GM23248 (cell line): ENCODE measurements around the gene INSL3. TPM values are rescaled to one million over a fixed set of nuclear protein-coding genes. Genes with fewer than 3 reads are reported as not detected.
A peak's percentile ranks its signal among the peaks of the same experiment; 100 is the strongest.

Source experiments
- DNase-seq: peaks from one replicate; pipeline ENCODE4 v3.0.0-alpha.2; 2015
- H2AFZ ChIP-seq: fragments of 200-600 bp; sonication (generic); 2 replicates; pipeline ENCODE4 v1.6.1; 2016; ENCODE audit warnings: antibody characterized with exemption
- H3F3A ChIP-seq: fragments of 200-600 bp; sonication (generic); 2 replicates; pipeline ENCODE4 v1.6.1; 2016; ENCODE audit warnings: mild to moderate bottlenecking, antibody characterized with exemption, mixed run types; ENCODE audit not compliant: insufficient read depth
- H3K27ac ChIP-seq: fragments of 200-600 bp; sonication (generic); 2 replicates; pipeline ENCODE4 v1.5.1; 2016; ENCODE audit warnings: mild to moderate bottlenecking
- H3K27me3 ChIP-seq: fragments of 200-600 bp; sonication (generic); replicated peaks from 2 replicates; pipeline ENCODE4 v1.6.1; 2016; ENCODE audit warnings: mild to moderate bottlenecking; ENCODE audit not compliant: insufficient read depth
- H3K36me3 ChIP-seq: fragments of 200-600 bp; sonication (generic); 2 replicates; pipeline ENCODE4 v1.6.1; 2016; ENCODE audit warnings: low read depth, mild to moderate bottlenecking
- H3K4me1 ChIP-seq: fragments of 200-600 bp; sonication (generic); 2 replicates; pipeline ENCODE4 v1.6.1; 2016; ENCODE audit warnings: mild to moderate bottlenecking; ENCODE audit not compliant: insufficient read depth
- H3K4me2 ChIP-seq: fragments of 200-600 bp; sonication (generic); one replicate; pipeline ENCODE4 v1.6.1; 2016; ENCODE audit warnings: mild to moderate bottlenecking; ENCODE audit not compliant: unreplicated experiment
- H3K4me3 ChIP-seq: fragments of 200-600 bp; sonication (generic); 2 replicates; pipeline ENCODE4 v1.5.1; 2016; ENCODE audit warnings: mild to moderate bottlenecking
- H3K79me2 ChIP-seq: fragments of 200-600 bp; sonication (generic); 2 replicates; pipeline ENCODE4 v1.6.1; 2016; ENCODE audit warnings: mild to moderate bottlenecking; ENCODE audit not compliant: insufficient read depth
- H3K9ac ChIP-seq: fragments of 200-600 bp; sonication (generic); 2 replicates; pipeline ENCODE4 v1.6.1; 2016; ENCODE audit warnings: mild to moderate bottlenecking
- H3K9me2 ChIP-seq: fragments of 200-600 bp; sonication (generic); 2 replicates; pipeline ENCODE4 v1.6.1; 2016; ENCODE audit warnings: mixed run types, mild to moderate bottlenecking, moderate library complexity; ENCODE audit not compliant: insufficient read depth
- H3K9me3 ChIP-seq: fragments of 200-600 bp; sonication (generic); one replicate; pipeline ENCODE4 v1.6.1; 2017; ENCODE audit warnings: low read depth
- H4K20me1 ChIP-seq: fragments of 200-600 bp; sonication (generic); 2 replicates; pipeline ENCODE4 v1.6.0; 2016; ENCODE audit not compliant: insufficient read depth
- EZH2 ChIP-seq: fragments of 200-600 bp; sonication (generic); IDR thresholded peaks from 2 replicates; pipeline ENCODE4 v1.6.1; 2018; ENCODE audit warnings: antibody characterized with exemption, mild to moderate bottlenecking; ENCODE audit not compliant: insufficient read depth, poor library complexity, severe bottlenecking
- EZH2phosphoT487 ChIP-seq: fragments of 200-600 bp; sonication (generic); IDR thresholded peaks from 2 replicates; pipeline ENCODE4 v1.6.1; 2018; ENCODE audit warnings: antibody characterized with exemption, moderate library complexity, mild to moderate bottlenecking, low read depth; ENCODE audit not compliant: insufficient read depth
- WGBS, 2 experiments: methylation state at CpG; one replicate each; pipeline ENCODE4 v1.1.6; 2015 to 2017; ENCODE audit warnings: low lambda C conversion rate in 2 of 2, low coverage in 1 of 2; ENCODE audit errors: missing lambda C conversion rate in 2 of 2; 5-methylcytosine and 5-hydroxymethylcytosine counted together
- in situ Hi-C: fragments of 300-500 bp; cut with MboI; formaldehyde crosslinking; loops from 2 replicates; pipeline ENCODE4 v1.15.0; 2020
- polyA plus RNA-seq: library from polyadenylated mRNA; unstranded; fragments of >200 nt; fragmentation: Nextera tagmentation; extraction: Ambion mirVana; gene quantifications from 2 replicates; pipeline ENCODE4 v1.2.1, GENCODE V29; 2016
- total RNA-seq: library from RNA; depleted of rRNA; stranded (reverse); fragments of >200 nt; shearing (Covaris generic); gene quantifications from 2 replicates; pipeline ENCODE4 v1.2.3, GENCODE V29; 2014

INSL3 gene
- total and polyA plus RNA-seq, 2 experiments from 2014 or later = not detected

- in situ Hi-C loops = no loop called here
- peaks cover 14% of the 10 kb centered on the region; the same call in 1 of the 2 replicates for H3K4me1 ChIP-seq
- no peaks in the 10 kb centered on the region for H3K9me3 ChIP-seq
- H3K9ac ChIP-seq = peak overlapping the region; percentile 99
- H3K4me3 ChIP-seq = peak overlapping the region; percentile 98
- H4K20me1 ChIP-seq = peaks cover 11% of the 10 kb centered on the region; the same call in 1 of the 2 replicates
- H3F3A ChIP-seq = peaks cover 35% of the 10 kb centered on the region
- peaks cover 37% of the 10 kb centered on the region for H3K79me2 ChIP-seq
- peak overlapping the region; percentile 67 for H3K27ac ChIP-seq
- TF ChIP-seq EZH2 = no peak
- no peak for TF ChIP-seq EZH2phosphoT487
- WGBS, 2 experiments = 3 to 4% methylated on average over 22 of the region's 22 CpGs
- DNase-seq = peak; percentile 61
- no peaks in the 10 kb centered on the region for H3K27me3 ChIP-seq
- H3K36me3 ChIP-seq = peaks cover 41% of the 10 kb centered on the region; the same call in 1 of the 2 replicates
- H2AFZ ChIP-seq = no peak overlapping the region
- H3K9me2 ChIP-seq = no peaks in the 10 kb centered on the region
- peak overlapping the region; percentile 92 for H3K4me2 ChIP-seq
Measured at GRCh38 chr19:17860331-17860992, 39.1 kb upstream of the INSL3 start.

DNA sequence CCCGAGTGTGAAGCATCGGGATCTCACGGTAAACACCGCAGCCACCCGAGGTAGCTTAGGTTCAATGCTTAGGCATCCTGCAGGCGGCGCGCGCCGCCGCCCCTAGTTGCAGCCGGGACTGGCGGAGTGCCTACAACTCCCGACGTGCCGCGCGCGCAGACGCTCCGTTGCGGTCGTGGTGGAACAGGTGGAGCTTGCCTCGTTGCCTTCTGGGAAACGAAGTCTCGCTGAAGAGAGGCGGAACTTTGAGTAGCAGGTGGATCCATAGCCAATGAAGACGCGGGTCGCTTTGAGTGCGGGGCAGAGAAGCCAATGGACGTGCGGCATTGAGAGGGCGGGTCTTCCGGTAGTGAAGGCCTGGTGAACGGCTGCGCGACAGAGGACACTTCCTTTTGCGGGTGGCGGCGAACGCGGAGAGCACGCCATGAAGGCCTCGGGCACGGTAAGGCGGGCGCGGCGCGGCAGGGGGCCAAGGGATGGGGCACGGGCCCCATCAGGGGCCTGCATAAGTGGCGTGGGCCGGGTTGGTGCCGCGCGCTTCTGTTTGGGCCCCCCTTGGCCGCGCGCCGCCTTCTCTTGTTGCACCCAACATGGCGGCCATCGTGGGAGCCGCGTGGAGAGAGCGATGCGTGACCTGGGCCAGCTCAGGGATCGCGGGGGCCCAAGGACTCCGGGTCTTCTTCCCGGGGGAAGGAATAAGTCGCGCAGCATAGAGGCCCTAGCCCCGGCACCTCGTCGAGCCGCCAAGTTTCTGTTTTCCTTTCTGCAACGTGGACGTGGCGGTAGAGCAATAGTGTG, 38.4 kb upstream of the INSL3 start, which contains the start of gene RPL18A:
Gene RPL18A (plus strand): TSS at position 378 of the 798 bp plus-strand sequence. CDS start 47 bp downstream, at position 425.
- peak within 1 kb of the TSS; percentile 92 for H3K4me2 ChIP-seq
- no peaks in the 10 kb centered on the region for H3K9me3 ChIP-seq
- 0 to 1% methylated on average over 66 of the region's 80 CpGs for WGBS, 2 experiments
- peaks cover 14% of the 10 kb centered on the region; the same call in 1 of the 2 replicates for H3K4me1 ChIP-seq
- H3K4me3 ChIP-seq = peak within 1 kb of the TSS; percentile 98
- DNase-seq = peak; percentile 100
- H2AFZ ChIP-seq = peak within 1 kb of the TSS; percentile 100
- in situ Hi-C loops = no loop called here
- H3K36me3 ChIP-seq = peaks cover 36% of the 10 kb centered on the region; the same call in 1 of the 2 replicates
- no peaks in the 10 kb centered on the region for H3K27me3 ChIP-seq
- H3K27ac ChIP-seq = peak within 1 kb of the TSS; percentile 67
- TF ChIP-seq EZH2phosphoT487 = no peak
- H3F3A ChIP-seq = peaks cover 27% of the 10 kb centered on the region
- H4K20me1 ChIP-seq = peaks cover 11% of the 10 kb centered on the region; the same call in 1 of the 2 replicates
- H3K9ac ChIP-seq = peak within 1 kb of the TSS; percentile 99
- H3K9me2 ChIP-seq = no peaks in the 10 kb centered on the region
- H3K79me2 ChIP-seq = peaks cover 37% of the 10 kb centered on the region

- Histone ChIP-seq H3K27me3 (no peaks in the 10 kb centered on the region), H3K9ac (no peak overlapping the region), H3K79me2 (peaks cover 8% of the 10 kb centered on the region), H3K9me3 (no peaks in the 10 kb centered on the region), H3K4me1 (peaks cover 4% of the 10 kb centered on the region; the same call in 1 of the 2 replicates), H3K4me2 (no peak overlapping the region), H3K4me3 (no peak overlapping the region), H2AFZ (peak overlapping the region; percentile 22; the same call in 1 of the 2 replicates), H3K9me2 (no peaks in the 10 kb centered on the region), H4K20me1 (no peaks in the 10 kb centered on the region), H3K36me3 (no peaks in the 10 kb centered on the region), H3F3A (no peaks in the 10 kb centered on the region), H3K27ac (no peak overlapping the region)
- in situ Hi-C loops = no loop called here
- 7% methylated on average over 29 of the region's 29 CpGs for WGBS, 2 experiments
- peak; percentile 78 for DNase-seq
- TF ChIP-seq EZH2 (no peak), EZH2phosphoT487 (no peak)
Measured at GRCh38 chr19:17855280-17856152, 34.2 kb upstream of the INSL3 start.

- Histone ChIP-seq H3K9me3 (no peaks in the 10 kb centered on the region), H3K79me2 (no peaks in the 10 kb centered on the region), H2AFZ (no peak overlapping the region), H3K4me3 (no peak overlapping the region), H3K9ac (no peak overlapping the region), H3K27me3 (no peaks in the 10 kb centered on the region), H4K20me1 (no peaks in the 10 kb centered on the region), H3K4me1 (peaks cover under 1% of the 10 kb centered on the region; the same call in 1 of the 2 replicates), H3F3A (no peaks in the 10 kb centered on the region), H3K4me2 (no peak overlapping the region), H3K36me3 (no peaks in the 10 kb centered on the region), H3K27ac (no peak overlapping the region), H3K9me2 (no peaks in the 10 kb centered on the region)
- 90 to 91% methylated on average over 6 of the region's 6 CpGs for WGBS, 2 experiments
- in situ Hi-C loops = no loop called here
- DNase-seq = no peak
- TF ChIP-seq EZH2phosphoT487 (no peak), EZH2 (no peak)
Measured at GRCh38 chr19:17854061-17854460, 32.7 kb upstream of the INSL3 start.
